ENCODE data around the gene MOB3B.

DNA sequence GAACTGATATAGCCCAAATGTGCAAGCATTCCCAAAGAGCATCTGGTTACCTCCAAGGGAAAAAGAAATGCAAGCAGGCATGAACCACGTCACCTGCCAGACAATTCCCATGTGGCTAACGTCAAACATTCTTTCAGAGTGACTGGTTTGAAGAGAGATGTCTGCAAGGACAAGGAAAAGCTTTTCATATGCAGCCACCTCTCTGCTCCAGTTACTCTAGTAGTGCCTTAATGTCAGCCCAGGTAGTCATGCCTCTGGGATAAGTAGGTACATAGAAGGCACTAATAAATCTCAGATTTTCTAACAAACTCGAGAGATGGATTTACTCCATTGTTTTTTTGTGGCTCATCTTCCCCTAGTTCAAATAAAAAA, 102.4 kb downstream of the MOB3B start:
- TF ChIP-seq POLR2AphosphoS5 (IDR thresholded peaks at IDR 0.05; ENCODE audit: low read depth, low read length) = no peak
- TF ChIP-seq TAF1 (IDR thresholded peaks at IDR 0.05; ENCODE audit: borderline replicate concordance, insufficient read depth, low read length) = no peak
- TF ChIP-seq, protein P1, sequence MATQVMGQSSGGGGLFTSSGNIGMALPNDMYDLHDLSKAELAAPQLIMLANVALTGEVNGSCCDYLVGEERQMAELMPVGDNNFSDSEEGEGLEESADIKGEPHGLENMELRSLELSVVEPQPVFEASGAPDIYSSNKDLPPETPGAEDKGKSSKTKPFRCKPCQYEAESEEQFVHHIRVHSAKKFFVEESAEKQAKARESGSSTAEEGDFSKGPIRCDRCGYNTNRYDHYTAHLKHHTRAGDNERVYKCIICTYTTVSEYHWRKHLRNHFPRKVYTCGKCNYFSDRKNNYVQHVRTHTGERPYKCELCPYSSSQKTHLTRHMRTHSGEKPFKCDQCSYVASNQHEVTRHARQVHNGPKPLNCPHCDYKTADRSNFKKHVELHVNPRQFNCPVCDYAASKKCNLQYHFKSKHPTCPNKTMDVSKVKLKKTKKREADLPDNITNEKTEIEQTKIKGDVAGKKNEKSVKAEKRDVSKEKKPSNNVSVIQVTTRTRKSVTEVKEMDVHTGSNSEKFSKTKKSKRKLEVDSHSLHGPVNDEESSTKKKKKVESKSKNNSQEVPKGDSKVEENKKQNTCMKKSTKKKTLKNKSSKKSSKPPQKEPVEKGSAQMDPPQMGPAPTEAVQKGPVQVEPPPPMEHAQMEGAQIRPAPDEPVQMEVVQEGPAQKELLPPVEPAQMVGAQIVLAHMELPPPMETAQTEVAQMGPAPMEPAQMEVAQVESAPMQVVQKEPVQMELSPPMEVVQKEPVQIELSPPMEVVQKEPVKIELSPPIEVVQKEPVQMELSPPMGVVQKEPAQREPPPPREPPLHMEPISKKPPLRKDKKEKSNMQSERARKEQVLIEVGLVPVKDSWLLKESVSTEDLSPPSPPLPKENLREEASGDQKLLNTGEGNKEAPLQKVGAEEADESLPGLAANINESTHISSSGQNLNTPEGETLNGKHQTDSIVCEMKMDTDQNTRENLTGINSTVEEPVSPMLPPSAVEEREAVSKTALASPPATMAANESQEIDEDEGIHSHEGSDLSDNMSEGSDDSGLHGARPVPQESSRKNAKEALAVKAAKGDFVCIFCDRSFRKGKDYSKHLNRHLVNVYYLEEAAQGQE (IDR thresholded peaks at IDR 0.05; ENCODE audit: insufficient read depth in 1 of 2, low read depth in 2 of 2, low read length in 2 of 2) = no peak

Measured in PFSK-1 (cell line).